Pons (tissue), 1 donor: ENCODE results near the gene EI24.
A peak's percentile ranks its signal among the peaks of the same experiment; 100 is the strongest.
"Not testable (repeated sequence)": the region's sequence is repeated elsewhere in the genome, so short reads cannot be mapped to it uniquely, and the experiment has no call there.

ENCODE experiments used
- DNase-seq: peaks from one replicate; pipeline ENCODE4 v3.0.0-alpha.2; 2016; ENCODE audit warnings: low spot score

EI24 gene

DNA sequence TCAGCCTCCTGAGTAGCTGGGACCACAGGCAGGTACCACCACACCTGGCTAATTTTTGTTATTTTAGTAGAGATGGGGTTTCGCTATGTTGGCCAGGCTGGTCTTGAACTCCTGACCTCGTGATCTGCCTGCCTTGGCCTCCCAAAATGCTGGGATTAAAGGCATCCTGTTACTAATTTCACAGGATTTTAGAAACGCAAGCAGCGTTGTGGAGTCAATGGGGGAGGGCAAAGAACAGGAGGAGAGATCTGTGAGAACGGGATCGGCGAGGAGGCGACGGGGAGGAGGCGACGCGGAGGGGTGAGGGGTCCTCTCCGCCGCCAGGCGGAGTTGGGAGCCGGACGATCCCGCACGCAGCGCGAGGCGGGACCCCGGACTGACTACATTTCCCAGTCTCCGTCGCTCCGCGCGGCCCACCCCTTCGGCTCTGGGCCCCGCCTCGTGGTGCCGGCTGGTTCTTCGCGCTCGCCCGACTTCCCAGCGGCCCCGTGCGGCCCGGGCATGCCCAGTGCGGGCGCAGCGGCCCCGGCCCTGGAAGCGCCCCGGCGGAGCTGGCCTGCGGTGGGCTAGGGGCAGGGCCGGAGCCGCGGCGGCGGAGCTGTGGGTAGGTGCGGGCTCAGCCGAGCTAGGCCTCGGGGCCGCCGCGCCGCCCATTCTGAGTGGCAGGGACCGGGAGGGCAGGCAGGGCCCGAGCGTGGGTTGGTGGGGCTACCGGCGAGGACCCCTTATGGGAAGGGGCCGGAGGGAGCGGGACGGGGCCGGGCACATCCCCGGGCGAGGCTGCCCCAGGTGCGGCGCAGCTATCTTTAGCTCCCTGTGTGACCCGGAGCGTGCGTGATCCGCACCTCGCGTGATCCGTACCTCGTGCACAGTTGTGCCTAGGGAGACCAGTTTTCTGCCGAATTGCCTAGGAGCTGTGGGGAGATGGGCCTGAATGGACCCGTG lies at the start of gene EI24:
TSS of gene EI24 (plus strand) at position 508 of the 945 bp plus-strand sequence. CDS start 3,051 bp downstream, outside the sequence.
- DNase-seq, result peak; percentile 83

GRCh38 chr11:125519860-125520834 lies 49.1 kb upstream of the EI24 start:
- DNase-seq, result no peak

- DNase-seq, result no peak
These were observed 44.0 kb upstream of the EI24 start for GRCh38 chr11:125525303-125525702.

DNA sequence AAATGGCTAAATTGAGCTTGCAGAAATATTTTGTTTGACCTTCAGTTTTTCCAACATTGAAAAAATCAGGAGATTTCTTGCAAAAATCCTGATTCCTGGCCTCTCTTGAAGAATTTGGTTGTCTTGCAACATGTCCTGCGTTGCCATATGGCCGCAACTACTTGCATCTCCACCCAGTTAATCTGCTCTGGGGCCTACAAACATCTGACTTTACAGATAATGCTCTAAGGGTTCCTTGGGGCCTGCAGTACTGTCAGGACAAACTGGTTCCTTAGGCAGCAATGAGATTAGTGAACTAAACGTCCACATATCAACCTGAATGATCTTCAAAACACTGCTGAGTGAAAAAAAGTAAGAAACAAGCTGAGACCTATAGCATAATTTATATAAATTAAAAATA lies 36.6 kb upstream of the EI24 start:
- no peak for DNase-seq

DNA sequence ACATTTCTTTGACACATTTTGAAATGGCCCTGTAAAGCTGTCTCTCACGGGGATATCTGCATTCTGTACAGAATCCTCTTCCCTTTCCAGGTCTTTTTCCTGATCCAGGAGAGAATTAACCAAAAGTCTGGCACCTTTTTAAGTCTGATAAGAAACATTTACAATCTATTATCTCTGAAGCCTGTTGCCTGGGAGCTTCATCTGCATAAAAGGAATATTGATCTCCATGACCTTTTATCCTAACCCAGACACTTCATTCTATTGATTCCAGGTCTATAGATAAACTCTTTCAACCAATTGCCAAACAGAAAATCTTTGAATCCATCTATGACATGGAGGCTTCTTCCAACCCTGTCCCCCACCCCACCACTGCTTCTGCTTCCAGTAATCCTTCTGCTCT lies 33.7 kb upstream of the EI24 start:
- no peak for DNase-seq

DNA sequence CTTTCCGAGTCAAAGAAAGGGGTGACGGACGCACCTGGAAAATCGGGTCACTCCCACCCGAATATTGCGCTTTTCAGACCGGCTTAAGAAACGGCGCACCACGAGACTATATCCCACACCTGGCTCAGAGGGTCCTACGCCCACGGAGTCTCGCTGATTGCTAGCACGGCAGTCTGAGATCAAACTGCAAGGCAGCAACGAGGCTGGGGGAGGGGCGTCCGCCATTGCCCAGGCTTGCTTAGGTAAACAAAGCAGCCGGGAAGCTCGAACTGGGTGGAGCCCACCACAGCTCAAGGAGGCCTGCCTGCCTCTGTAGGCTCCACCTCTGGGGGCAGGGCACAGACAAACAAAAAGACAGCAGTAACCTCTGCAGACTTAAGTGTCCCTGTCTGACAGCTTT lies 32.4 kb upstream of the EI24 start:
- DNase-seq, result not testable (repeated sequence)

DNA sequence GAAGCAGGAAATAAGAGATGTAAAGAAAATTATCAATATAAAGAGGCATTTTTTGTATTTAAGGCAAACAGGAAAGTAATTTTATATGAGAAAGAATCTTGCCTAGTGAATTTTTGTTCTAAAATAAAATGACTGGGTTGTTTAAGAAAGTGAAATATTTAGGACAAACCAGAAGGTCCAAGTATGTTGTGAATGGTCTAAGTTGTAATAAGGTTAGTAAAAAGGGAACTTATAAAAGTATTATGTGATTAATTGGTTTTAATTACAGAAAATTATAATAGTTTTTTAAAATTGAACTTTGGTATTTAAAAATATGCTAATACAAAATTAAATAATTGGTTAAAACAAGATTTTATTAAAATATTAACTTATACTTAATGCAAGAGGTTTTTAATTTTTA lies 26.6 kb upstream of the EI24 start:
- no peak for DNase-seq

DNA sequence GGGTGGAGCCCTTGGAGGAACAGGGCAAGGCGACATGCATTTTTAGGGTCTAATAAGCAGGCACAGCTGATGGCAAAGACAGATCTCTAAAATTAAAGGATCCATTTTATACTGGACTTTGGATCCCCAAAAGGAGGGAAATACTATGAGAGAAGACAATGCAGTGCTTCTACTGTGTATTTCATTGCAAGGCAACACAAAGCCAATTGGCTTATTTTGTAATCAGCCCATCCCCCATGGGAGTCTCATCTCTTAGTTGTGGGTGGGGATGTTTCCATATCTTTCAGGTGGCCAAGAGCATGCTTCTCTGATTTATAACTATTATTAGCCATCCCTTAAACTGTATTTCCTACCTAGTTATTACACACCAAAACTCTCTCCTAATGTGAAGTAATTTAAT lies 18.5 kb upstream of the EI24 start:
- DNase-seq, result no peak

- DNase-seq, result no peak
These were observed 17.4 kb upstream of the EI24 start for GRCh38 chr11:125551835-125552342.

DNA sequence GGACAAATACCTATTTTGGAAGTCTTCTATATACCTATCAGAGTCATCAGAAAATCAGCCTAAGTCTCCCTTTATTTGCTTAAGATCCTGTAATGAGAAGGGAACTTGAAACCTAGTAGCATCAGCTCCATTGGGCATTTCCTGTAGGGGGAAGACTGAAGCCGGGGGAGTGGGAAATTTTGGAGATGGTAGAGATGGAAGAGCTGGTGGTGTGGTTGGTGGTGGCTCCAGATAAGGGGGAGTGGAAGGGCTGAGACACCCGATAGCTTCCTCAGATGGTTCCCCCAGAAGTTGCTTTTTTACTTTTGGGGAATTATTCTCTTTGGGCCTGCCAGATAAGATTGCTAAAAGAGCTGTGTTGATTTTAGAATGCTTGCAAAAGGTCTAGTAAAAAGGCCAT lies 16.4 kb upstream of the EI24 start:
- DNase-seq, result no peak

GRCh38 chr11:125553357-125553756 lies 15.9 kb upstream of the EI24 start:
- DNase-seq, result no peak

DNA sequence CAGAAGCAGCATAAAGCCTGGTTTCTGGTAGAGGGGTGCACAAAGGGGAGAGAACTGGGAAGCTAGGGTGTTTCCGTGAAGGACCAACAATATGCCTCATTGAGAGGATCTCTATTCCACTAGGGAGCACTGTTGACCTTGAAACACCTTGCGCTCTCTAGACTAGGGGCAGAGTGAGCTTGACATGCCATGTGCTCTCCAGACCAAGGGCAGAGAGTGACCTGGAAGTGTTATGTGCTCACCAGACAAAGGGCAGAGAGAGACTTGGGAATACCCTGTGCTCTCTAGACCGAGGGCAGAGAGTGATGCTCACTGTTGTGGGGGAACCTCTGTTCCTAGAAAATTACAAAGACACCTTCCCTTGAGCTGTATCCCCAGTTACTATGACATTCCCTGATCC lies 15.2 kb upstream of the EI24 start:
- DNase-seq, result no peak

GRCh38 chr11:125559888-125560287 lies 9.4 kb upstream of the EI24 start:
- no peak for DNase-seq

DNA sequence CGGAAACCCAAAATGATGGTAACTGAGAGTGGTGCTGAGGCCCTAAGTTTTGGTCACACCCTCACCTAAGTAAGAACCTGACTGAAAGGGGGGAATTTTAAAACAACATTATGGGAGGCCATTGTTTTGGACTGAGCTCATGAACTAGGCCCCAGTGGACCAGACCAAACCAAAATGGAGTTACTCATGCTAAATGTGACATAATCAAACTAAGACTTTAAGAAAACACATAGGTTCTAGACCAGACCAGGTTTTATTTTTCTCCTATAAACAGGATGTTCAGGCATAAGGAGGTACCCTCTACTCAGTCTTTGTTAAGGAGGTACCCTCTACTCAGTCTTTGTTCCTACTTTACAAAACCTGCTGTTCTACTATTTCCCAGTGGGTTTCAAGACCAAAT lies 7.4 kb upstream of the EI24 start:
- no peak for DNase-seq

GRCh38 chr11:125562430-125562829 lies 6.8 kb upstream of the EI24 start:
- DNase-seq, result no peak

DNA sequence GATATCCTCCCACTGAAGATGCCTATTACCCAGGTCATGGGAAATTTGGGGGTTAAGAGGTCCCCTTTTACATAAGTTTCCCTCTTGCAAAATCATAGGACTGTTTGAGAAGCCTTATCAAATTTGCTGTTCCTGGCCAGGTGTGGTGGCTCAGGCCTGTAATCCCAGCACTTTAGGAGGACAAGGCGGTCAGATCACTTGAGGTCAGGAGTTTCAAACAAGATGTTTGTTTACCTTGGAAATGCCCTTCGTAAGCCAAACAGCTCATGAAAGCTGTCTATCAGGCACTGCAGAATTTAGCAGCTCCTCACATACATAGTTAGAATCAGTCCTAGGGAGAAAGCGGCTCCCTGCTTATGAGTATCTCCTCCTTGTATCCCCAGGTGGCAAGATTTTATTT lies 4.9 kb upstream of the EI24 start:
- DNase-seq, result no peak

GRCh38 chr11:125566235-125566634 lies 3.0 kb upstream of the EI24 start:
- no peak for DNase-seq

- DNase-seq, result no peak
These were observed 791 bp downstream of the EI24 start for GRCh38 chr11:125569915-125570621.

DNA sequence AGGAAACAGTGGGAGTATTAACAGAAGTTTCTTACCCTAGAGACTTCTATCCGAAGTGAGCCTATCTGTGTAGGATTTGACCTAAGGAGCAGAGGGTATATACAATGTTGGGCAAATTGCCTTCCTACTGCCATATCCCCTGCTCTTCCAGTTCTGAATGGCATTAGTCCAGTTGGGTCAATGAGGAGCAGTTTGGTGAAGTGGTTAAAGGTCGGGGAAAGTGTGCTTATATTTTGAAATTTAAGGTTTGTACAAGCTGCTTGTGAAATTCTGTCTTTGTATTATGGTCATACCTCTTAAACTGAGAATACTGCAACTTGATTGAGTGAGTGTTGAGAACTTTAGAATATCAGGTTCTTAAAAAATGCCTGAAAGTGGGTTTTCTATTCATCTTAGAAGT lies 1.7 kb downstream of the EI24 start:
- no peak for DNase-seq

DNA sequence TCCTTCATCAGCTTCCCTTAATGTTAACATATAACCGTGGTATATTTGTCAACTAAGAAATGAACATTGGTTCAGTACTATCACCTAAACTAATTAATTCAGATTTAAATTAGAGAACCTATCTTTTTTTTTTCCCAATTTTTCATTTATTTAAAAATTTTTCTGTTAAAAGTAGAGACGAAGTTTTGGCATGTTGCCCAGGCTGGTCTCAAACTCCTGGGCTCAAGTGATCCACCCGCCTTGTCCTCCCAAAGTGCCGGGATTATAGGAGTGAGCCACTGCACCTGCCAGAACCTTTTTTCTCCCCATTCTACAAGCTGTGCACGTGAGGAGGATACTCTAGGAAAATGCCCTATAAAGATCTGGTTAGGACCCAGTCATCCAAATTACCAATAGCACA lies 3.6 kb downstream of the EI24 start:
- DNase-seq, result no peak

DNA sequence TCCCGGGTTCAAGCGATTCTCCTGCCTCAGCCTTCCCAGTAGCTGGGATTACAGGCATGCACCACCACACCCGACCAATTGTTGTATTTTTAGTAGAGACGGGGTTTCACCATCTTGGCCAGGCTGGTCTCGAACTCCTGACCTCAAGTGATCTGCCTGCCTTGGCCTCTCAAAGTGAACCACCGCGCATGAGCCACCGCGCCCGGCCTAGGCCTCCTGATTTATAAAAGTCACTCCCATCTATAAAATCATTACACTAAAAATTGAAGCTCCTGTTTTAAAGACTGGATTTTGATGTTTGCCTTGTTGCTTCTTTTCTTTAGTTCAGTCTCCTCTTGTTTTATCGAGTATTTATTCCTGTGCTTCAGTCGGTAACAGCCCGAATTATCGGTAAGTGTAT lies 7.9 kb downstream of the EI24 start:
- DNase-seq, result not testable (repeated sequence)

DNA sequence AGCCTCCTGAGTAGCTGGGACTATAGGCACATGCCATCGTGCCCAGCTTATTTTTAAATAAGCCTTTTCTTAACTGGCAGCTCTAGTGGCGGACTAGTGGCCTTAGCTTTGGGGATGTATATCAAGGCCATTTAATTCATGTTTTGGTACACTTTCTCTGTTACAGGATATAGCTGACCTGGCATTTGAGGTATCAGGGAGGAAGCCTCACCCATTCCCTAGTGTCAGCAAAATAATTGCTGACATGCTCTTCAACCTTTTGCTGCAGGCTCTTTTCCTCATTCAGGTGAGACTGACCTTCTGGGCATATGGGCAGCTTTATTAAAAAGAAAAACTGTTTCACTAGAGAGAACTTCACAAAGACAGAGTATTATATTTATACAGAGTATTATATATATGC lies 9.5 kb downstream of the EI24 start:
- DNase-seq, result no peak
